GM12878 (cell line): ENCODE results near the gene PDCD6IP. TPM values are rescaled to one million over a fixed set of nuclear protein-coding genes. Genes with fewer than 3 reads are reported as not detected.
"Not testable (repeated sequence)": the region's sequence is repeated elsewhere in the genome, so short reads cannot be mapped to it uniquely, and the experiment has no call there.

ENCODE experiments used
- ATAC-seq: fragments of 200-7000 bp; cut with Tn5 transposase; 3 replicates; pipeline ENCODE4 v1.9.1; 2020; ENCODE audit warnings: mild to moderate bottlenecking, moderate library complexity
- BruUV-seq: library from RNA; stranded (reverse); fragments of 400-500 nt; replicated peaks from 2 replicates; lab custom pipeline; 2021; lab: Mats Ljungman, UMichigan
- CTCF ChIA-PET: fragments of 300-600 bp; sonication (Branson Sonifier 250); formaldehyde crosslinking; extraction: SDS; loops from one replicate; lab custom pipeline; 2021; ENCODE audit warnings: inconsistent platforms; lab: Yijun Ruan, JAX
- POLR2A ChIA-PET: fragments of 350-600 bp; formaldehyde crosslinking; extraction: SDS; loops from one replicate; lab custom pipeline; 2021; ENCODE audit warnings: inconsistent platforms; lab: Charles Lee
- RAD21 ChIA-PET: fragments of 300-600 bp; sonication (Branson Sonifier 250); formaldehyde crosslinking; loops from one replicate; lab custom pipeline; 2023; ENCODE audit warnings: antibody characterized with exemption; ENCODE audit not compliant: unreplicated experiment; lab: Charles Lee
- SMC1A ChIA-PET: fragments of 300-600 bp; sonication (Branson Sonifier 250); formaldehyde crosslinking; loops from one replicate; lab custom pipeline; 2023; ENCODE audit not compliant: unreplicated experiment, uncharacterized antibody; lab: Charles Lee
- DNase-seq: peaks from one replicate; pipeline ENCODE4 v3.0.0-alpha.2; 2011; ENCODE audit warnings: low read depth, low spot score
- FAIRE-seq: peaks from 3 replicates; lab custom pipeline; 2011; peaks lifted over from hg19 to GRCh38; lab: Jason Lieb, UNC
- H2AFZ ChIP-seq: 2 replicates; pipeline ENCODE4 v1.6.0; 2011; ENCODE audit warnings: low read depth, low read length, control low read depth; ENCODE audit not compliant: control insufficient read depth
- H3K27ac ChIP-seq: 2 replicates; pipeline ENCODE4 v1.5.1; 2011; ENCODE audit warnings: control low read depth; ENCODE audit not compliant: control insufficient read depth, insufficient read depth
- H3K27me3 ChIP-seq, 2 experiments: replicated peaks in 1 of 2; 2 replicates each; pipeline versions ENCODE4 v1.6.0 to v1.6.1; 2011; ENCODE audit warnings: low read length in 1 of 2; ENCODE audit not compliant: control insufficient read depth in 2 of 2, insufficient read depth in 2 of 2
- H3K36me3 ChIP-seq, 2 experiments: 2 replicates each; pipeline ENCODE4 v1.5.1; 2011; ENCODE audit warnings: low read length in 1 of 2; ENCODE audit not compliant: control insufficient read depth in 2 of 2, insufficient read depth in 2 of 2
- H3K4me1 ChIP-seq: 2 replicates; pipeline ENCODE4 v1.6.1; 2011; ENCODE audit warnings: mild to moderate bottlenecking, low read length, moderate library complexity, mixed read lengths; ENCODE audit not compliant: control insufficient read depth, insufficient read depth
- H3K4me2 ChIP-seq: 2 replicates; pipeline ENCODE4 v1.6.0; 2011; ENCODE audit warnings: control low read depth; ENCODE audit not compliant: control insufficient read depth, insufficient read depth
- H3K4me3 ChIP-seq: fragments of 200-600 bp; sonication (generic); 2 replicates; pipeline ENCODE4 v1.5.1; 2016
- H3K79me2 ChIP-seq: 2 replicates; pipeline ENCODE4 v1.6.0; 2011; ENCODE audit warnings: low read length; ENCODE audit not compliant: control insufficient read depth, insufficient read depth
- H3K9ac ChIP-seq: 2 replicates; pipeline ENCODE4 v1.8.0; 2011; ENCODE audit warnings: low read length, control low read depth, mixed read lengths; ENCODE audit not compliant: control insufficient read depth, insufficient read depth
- H3K9me3 ChIP-seq: replicated peaks from 3 replicates; pipeline ENCODE4 v1.5.1; 2011; ENCODE audit warnings: mild to moderate bottlenecking, low read length; ENCODE audit not compliant: control insufficient read depth, insufficient read depth
- H4K20me1 ChIP-seq: 2 replicates; pipeline ENCODE4 v1.6.0; 2011; ENCODE audit not compliant: control insufficient read depth, insufficient read depth
- BHLHE40 ChIP-seq, 2 experiments: fragments of 450-650 bp in 1 of 2; IDR thresholded peaks; 2 replicates each; pipeline ENCODE4 v1.6.1; 2011 to 2017; ENCODE audit warnings: low read depth in 2 of 2, borderline replicate concordance in 1 of 2, improper control_type of control experiment in 1 of 2, low read length in 1 of 2, mild to moderate bottlenecking in 1 of 2
- MXI1 ChIP-seq: fragments of 150-350 bp; IDR thresholded peaks from 2 replicates; pipeline ENCODE4 v1.6.1; 2011; ENCODE audit warnings: low read depth, mild to moderate bottlenecking, inconsistent platforms, low read length, improper control_type of control experiment
- PML ChIP-seq: IDR thresholded peaks from 2 replicates; pipeline ENCODE4 v1.6.1; 2012; ENCODE audit warnings: low read length, inconsistent platforms
- RAD51 ChIP-seq: fragments of 450-650 bp; IDR thresholded peaks from 2 replicates; pipeline ENCODE4 v1.6.1; 2016; ENCODE audit warnings: moderate library complexity, mild to moderate bottlenecking, inconsistent platforms
- SMARCA5 ChIP-seq: fragments of 450-650 bp; IDR thresholded peaks from 2 replicates; pipeline ENCODE4 v1.6.1; 2017; ENCODE audit warnings: mild to moderate bottlenecking
- SPI1 ChIP-seq: IDR thresholded peaks from 2 replicates; pipeline ENCODE4 v1.6.1; 2011; ENCODE audit warnings: low read depth, mild to moderate bottlenecking, low read length, moderate library complexity, borderline replicate concordance; ENCODE audit not compliant: insufficient read depth
- WGBS: methylation state at CpG from one replicate; pipeline ENCODE4 v1.1.6; 2016; ENCODE audit warnings: low lambda C conversion rate; ENCODE audit not compliant: insufficient replicate concordance, insufficient coverage; ENCODE audit errors: missing lambda C conversion rate; 5-methylcytosine and 5-hydroxymethylcytosine counted together
- in situ Hi-C: fragments of 300-500 bp; cut with MboI; formaldehyde crosslinking; loops from 9 replicates; pipeline ENCODE4 v1.14.3; 2018; ENCODE audit warnings: mixed read lengths
- intact Hi-C: fragments of 100-400 bp; cut with micrococcal nuclease; formaldehyde crosslinking; loops from one replicate; pipeline ENCODE4 v1.14.2; 2022; ENCODE audit not compliant: unreplicated experiment
- polyA plus RNA-seq, 11 experiments: library from polyadenylated mRNA; depleted of rRNA in 4 of 11; unstranded in 6 of 11; stranded (reverse) in 5 of 11; fragments of >200 nt; fragmentation: Nextera tagmentation in 4 of 11; fragmentation: Illumina TruSeq in 1 of 11; extraction: Ambion mirVana in 4 of 11; extraction: Trizol in 1 of 11; gene quantifications; 1 replicate in 1 of 11; 2 replicates in 10 of 11; pipeline versions ENCODE4 v1.2.1 to v1.2.3, GENCODE V29; 2011 to 2016; ENCODE audit warnings: inconsistent platforms in 2 of 11, missing spikeins in 2 of 11, low read depth in 1 of 11
- total RNA-seq, 4 experiments: library from RNA; depleted of rRNA in 3 of 4; stranded (reverse); fragments of >200 nt in 3 of 4; fragmentation: Illumina TruSeq in 1 of 4; extraction: Trizol in 1 of 4; gene quantifications; 2 replicates each; pipeline versions ENCODE4 v1.2.1 to v1.2.3, GENCODE V29; 2013 to 2021

PDCD6IP gene
- total and polyA plus RNA-seq, 10 of the 15 experiments (the other 5 are each of a cell fraction or from before 2014, with no cell fraction given) = 16.0 to 169 (median 81.2) TPM

DNA sequence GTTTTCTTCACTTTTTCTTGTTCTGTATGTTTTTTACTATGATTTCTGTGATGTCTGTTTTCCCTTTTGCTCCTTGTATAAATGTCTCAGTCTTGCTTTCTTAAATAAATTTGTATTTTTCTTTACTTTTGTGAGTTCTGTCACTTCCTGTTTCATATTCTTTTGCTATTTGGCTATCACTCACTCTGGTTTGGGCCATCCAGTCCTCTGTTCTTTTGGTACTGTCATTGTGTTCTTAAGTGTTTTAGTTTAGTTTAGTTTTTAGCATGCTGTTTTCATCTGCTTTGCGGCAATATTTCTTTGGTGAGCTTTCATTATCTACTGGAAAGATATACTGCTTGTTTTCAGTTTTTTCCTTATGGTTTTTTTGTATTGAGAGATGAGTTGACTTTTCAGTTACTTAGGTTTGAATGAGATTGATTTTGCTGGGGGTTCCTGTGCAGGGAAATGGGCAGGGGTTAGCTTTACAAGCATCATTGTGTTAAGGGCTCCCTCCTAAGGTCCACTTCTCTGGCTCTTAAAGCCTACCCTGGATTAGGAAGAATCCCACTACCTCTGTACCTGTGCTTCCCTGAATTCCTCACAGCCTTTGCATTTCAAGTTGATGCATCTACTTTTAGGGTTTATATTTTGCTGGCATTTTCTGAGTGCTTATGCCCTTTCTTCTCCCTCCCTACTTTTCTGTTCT is 35.1 kb downstream of the PDCD6IP start:
- Histone ChIP-seq H3K4me1 (peaks cover 6% of the 10 kb centered on the region; the same call in 1 of the 2 replicates), H3K4me3 (no peak overlapping the region), H3K27ac (peak overlapping the region; percentile 46; the same call in 1 of the 2 replicates), H3K9me3 (no peaks in the 10 kb centered on the region), H2AFZ (no peak overlapping the region), H3K9ac (no peak overlapping the region), H3K27me3 (no peaks in the 10 kb centered on the region), H3K36me3 (peaks cover 3 to 26% of the 10 kb centered on the region in 2 experiments), H4K20me1 (no peaks in the 10 kb centered on the region), H3K4me2 (peak overlapping the region; percentile 56; the same call in 1 of the 2 replicates), H3K79me2 (no peaks in the 10 kb centered on the region)
- POLR2A ChIA-PET = no interaction called here
- no peak for FAIRE-seq
- no TSS peak for BruUV-seq
- SMC1A ChIA-PET = interaction anchor here (1.0 to 1.1 kb wide), 2 partner anchors 14 to 17 kb away, joined by 3 read pairs; no protein-coding TSS in a partner anchor
- TF ChIP-seq MXI1 (no peak), PML (no peak), SPI1 (peak; percentile 7; the same call in 1 of the 2 replicates), SMARCA5 (no peak)
- in situ Hi-C loops = no loop called here
- intact Hi-C loops = no loop called here
- RAD21 ChIA-PET = no interaction called here
- peak; percentile 41; the same call in 2 of the 3 replicates for ATAC-seq
- no peak for DNase-seq
- CTCF ChIA-PET = no interaction called here
- 58% methylated on average over 1 of the region's 1 CpG for WGBS

DNA sequence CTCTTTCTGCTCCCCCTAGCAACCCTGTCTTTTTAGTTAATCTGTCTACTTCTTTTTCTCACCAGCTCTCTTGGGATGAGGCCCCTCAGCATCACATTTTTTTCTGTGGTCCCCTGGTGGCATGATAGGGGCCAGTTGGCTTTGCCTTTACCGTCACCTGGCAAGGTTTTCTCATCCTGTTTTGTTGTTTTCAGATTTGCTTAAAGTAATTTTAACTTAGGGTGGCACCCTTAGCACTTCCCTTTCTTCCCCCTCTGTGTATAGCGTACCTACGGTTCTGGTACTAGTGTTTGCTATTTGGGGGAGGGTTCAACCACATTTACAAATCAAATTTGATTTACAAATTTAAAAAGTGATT is 35.6 kb downstream of the PDCD6IP start:
- POLR2A ChIA-PET = no interaction called here
- no TSS peak for BruUV-seq
- no peak overlapping the region for H2AFZ ChIP-seq
- FAIRE-seq = no peak
- H3K79me2 ChIP-seq = no peaks in the 10 kb centered on the region
- H3K36me3 ChIP-seq = peaks cover 3 to 26% of the 10 kb centered on the region in 2 experiments
- in situ Hi-C loops (no loop called here), intact Hi-C loops (no loop called here)
- H3K4me3 ChIP-seq = no peak overlapping the region
- H3K4me1 ChIP-seq = peaks cover 6% of the 10 kb centered on the region; the same call in 1 of the 2 replicates
- RAD21 ChIA-PET = no interaction called here
- no peak overlapping the region for H3K9ac ChIP-seq
- peak overlapping the region; percentile 56; the same call in 1 of the 2 replicates for H3K4me2 ChIP-seq
- TF ChIP-seq RAD51 (no peak), BHLHE40 (IDR thresholded peaks at IDR 0.05; ENCODE audit: borderline replicate concordance in 1 of 2, low read depth in 2 of 2, low read length in 1 of 2) (no peak)
- CTCF ChIA-PET = no interaction called here
- 0 out of 2 replicates have a peak overlapping the region, but pooled peaks have one; percentile 46 for H3K27ac ChIP-seq
- no peak for DNase-seq
- H4K20me1 ChIP-seq = no peaks in the 10 kb centered on the region
- H3K9me3 ChIP-seq = no peaks in the 10 kb centered on the region
- no peaks in the 10 kb centered on the region for H3K27me3 ChIP-seq
- 6% methylated on average over 3 of the region's 3 CpGs for WGBS
- SMC1A ChIA-PET = interaction anchor here (1.0 to 1.1 kb wide), 2 partner anchors 15 to 18 kb away, joined by 3 read pairs; no protein-coding TSS in a partner anchor
- ATAC-seq = no peak; the same call in 2 of the 3 replicates

DNA sequence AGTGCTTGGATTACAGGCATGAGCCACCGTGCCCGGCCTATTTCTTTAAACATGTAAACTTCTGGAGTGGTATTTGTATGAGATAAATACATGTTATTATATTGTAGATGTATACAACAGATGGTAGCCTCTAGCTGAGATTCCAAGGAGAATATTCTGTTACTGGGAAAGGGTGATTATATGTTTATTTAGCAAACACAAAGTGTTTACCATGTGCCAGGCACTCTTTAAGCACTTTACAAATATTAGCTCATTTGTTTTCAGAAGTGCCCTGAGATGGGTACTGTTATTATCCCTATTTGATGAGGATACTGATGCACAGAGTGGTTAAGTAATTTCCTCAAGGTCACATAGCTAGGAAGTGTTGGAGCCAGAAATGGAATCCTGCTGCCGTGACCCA is 38.8 kb downstream of the PDCD6IP start:
- H3K79me2 ChIP-seq = not testable (repeated sequence)

More for the DNA sequence above, 38.8 kb downstream of the PDCD6IP start:
- H3K9ac ChIP-seq, RAD21 ChIA-PET, DNase-seq, ATAC-seq, H3K27ac ChIP-seq, H3K36me3 ChIP-seq, BruUV-seq, FAIRE-seq, intact Hi-C loops, H3K4me1 ChIP-seq, H3K27me3 ChIP-seq, H3K9me3 ChIP-seq, H3K4me2 ChIP-seq, H3K4me3 ChIP-seq, in situ Hi-C loops, H2AFZ ChIP-seq, H4K20me1 ChIP-seq: not testable (repeated sequence)
- 92% methylated on average over 2 of the region's 3 CpGs for WGBS
- ChIA-PET CTCF (interaction anchor here (1.0 kb wide), 1 partner anchor 10 kb away, joined by 4 read pairs; no protein-coding TSS in a partner anchor), POLR2A (interaction anchor here (0.7 kb wide), 1 partner anchor 181 kb away, joined by 3 read pairs; no protein-coding TSS in a partner anchor), SMC1A (interaction anchor here (0.6 kb wide), 1 partner anchor 115 kb away, joined by 3 read pairs; no protein-coding TSS in a partner anchor)
